Femur (tissue), 1 donor: Measurements from ENCODE around the gene HDAC3.
"Not testable (repeated sequence)": the region's sequence is repeated elsewhere in the genome, so short reads cannot be mapped to it uniquely, and the experiment has no call there.

Source experiments
- DNase-seq: peaks from one replicate; pipeline ENCODE4 v3.0.0-alpha.2; 2017

Gene HDAC3

DNA sequence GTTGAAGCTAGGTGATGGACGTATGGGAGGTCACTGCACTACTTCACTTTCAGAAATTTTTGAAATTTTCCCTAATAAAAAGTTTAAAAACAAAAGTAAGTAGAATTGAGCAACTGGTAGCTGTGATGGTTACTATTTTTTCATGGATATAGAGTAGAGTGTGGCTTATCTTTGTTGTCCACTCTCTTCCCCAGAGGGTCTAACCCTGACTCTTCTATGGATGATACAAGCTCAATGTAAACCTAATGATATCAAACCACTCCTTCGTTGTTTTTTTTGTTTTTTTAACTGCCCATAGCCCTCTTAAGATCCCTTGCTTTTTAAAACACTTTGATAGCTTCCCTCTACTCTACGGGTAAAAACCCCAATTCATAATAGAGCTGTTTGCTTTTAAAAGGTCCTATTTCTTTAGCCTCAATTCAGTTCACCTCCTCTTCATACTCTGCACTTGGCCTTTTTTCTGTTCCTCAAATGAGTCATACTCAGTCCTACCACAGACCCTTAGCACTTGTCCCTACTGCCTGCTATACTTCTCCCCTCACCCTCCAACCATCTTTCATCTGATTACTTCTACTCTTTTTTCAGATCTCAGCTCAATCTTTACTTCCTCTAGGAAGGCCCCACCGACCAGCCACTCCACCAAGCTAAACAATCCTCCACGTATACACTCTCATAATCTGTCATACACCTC lies 2.6 kb downstream of the HDAC3 start:
- DNase-seq: no peak

- DNase-seq: no peak
These were observed 4.0 kb downstream of the HDAC3 start for GRCh38 chr5:141632650-141633049.

DNA sequence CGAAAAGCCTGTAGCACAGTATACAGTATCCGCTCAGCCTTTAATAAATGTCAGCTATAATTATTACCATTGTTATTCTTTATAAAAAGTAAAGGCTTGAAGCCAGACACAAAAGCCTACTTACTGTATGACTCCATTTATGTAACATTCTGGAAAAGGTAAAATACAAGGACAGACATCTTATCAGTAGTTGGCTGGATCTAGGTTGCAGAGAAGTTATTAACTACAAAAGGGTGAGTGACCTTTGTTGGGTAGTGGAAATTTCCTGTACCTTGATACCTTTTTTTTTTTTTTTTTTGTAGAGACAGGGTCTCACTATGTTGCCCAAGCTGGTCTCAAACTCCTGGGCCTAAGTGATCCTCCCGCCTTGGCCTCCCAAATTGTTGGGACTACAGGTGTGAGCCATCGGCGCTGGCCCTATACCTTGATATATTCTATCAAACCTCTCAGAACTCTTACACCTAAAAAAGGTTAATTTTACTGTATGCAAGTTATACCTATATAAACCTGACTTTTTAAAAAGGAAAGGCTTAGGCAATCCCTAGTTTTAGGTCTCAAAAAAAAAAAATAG lies 6.0 kb downstream of the HDAC3 start:
- DNase-seq: no peak

DNA sequence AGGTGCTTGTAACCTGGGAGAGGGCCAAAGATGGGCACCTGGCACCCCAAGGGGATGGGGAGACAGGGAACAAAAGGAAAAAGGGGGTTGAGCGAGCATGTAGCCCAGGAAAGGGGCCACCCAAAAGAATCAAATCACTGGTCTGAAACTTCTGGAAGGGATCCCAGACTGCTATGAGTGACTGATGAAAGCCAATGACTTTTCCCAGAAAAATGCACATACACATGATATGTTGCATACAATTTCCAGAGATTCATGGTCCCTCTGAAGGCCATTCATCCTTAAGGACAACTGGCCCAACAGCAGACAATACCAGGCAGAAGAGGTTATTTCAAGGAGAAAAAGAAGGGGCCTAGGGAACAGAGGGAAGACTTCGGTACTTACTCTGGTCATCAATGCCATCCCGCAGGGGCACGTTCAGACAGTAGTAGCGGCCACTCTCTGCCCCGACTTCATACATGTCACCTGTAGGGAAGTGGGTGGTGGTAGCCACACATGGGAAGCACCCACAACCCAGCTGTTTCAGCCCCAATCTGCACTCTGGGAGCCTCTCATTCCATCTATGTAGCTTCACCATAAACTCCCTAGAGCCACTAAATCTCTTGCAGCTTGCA lies 8.4 kb downstream of the HDAC3 start:
- DNase-seq: no peak

GRCh38 chr5:141623611-141624010 lies 13.0 kb downstream of the HDAC3 start:
- no peak for DNase-seq

- no peak for DNase-seq
These were observed 13.5 kb downstream of the HDAC3 start for GRCh38 chr5:141623186-141623585.

GRCh38 chr5:141618804-141619554 lies 17.7 kb downstream of the HDAC3 start, which contains the start of gene DIAPH1:
TSS of gene DIAPH1 (minus strand) at chr5:141619000. CDS start at chr5:141618914, 86 bp downstream.
- peak; percentile 98 for DNase-seq

- DNase-seq: no peak
These were observed 18.4 kb downstream of the HDAC3 start for GRCh38 chr5:141618030-141618803.

DNA sequence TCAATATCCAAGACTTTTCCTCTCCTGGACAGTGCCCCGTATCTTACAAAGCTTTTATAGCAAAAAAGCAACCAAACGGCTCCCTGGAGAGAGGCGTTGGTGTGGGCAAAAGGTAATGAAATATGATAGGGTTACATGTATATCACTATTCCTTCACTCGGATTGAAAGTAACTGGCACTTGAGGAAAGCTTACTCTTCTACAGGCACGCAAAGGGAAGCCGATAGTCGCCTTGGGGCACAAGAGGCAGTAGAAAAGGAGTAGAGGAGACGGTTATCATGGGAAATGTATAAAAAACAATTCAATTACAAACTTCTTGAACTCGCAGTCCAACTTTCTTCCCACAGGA lies 19.0 kb downstream of the HDAC3 start:
- no peak for DNase-seq

DNA sequence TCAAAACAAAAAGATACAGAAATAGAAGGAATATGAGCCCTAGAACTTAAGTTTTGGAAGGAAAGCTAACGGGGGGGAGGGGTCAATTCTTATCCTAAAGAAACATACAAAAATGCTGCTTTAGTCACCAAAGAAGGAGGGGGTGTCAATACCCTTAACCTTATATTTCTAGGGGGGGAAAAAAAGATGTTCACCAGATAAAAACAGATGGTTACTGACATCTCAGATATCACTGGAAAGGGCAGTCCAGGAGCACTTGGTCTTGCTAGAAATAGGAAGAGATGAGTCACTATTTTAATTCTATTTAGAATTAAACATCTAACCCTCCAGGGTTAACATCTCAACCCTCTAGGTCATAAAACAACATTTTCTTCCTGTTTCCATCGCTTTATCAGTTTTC lies 19.5 kb downstream of the HDAC3 start:
- DNase-seq: no peak

GRCh38 chr5:141615991-141616720 lies 20.5 kb downstream of the HDAC3 start:
- DNase-seq: no peak

DNA sequence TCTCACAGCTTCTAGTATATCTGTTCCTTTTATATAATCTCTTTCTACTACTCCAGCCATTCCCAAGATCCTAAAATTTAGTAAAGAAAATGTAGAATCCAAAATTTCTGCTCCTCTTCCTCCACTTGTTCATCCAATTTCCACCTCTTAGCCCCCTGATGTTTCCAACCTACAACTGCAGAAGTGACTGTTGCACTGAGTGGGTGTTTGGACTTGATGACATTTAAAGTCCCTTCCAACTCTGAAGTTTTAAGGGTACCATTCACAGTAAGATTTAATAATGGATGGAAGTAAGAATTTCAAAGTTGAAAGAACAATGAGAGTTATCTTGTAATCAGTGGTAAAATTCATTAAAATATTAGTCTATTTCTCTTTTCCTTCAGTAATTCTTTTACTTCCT lies 23.3 kb downstream of the HDAC3 start:
- DNase-seq: no peak

DNA sequence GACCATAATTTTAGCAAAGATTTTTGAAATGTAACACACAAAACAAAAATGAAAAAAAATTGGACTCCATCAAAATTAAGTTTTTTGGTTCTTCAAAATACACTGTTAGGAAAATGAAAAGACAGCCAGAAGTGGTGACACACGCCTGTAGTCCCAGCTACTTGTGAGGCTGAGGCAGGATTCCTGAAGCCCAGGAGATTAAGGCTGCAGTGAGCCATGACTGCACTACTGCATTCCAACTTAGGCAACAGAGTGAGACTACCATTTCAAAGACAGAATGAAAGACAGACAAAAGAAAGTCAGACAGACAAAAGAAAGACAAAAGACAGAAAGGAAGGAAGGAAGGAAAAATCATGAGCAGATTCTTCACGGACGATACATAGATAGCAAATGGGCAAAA lies 25.4 kb downstream of the HDAC3 start:
- DNase-seq: no peak

- not testable (repeated sequence) for DNase-seq
These were observed 26.7 kb downstream of the HDAC3 start for GRCh38 chr5:141609921-141610320.

GRCh38 chr5:141609044-141609443 lies 27.6 kb downstream of the HDAC3 start:
- DNase-seq: no peak

DNA sequence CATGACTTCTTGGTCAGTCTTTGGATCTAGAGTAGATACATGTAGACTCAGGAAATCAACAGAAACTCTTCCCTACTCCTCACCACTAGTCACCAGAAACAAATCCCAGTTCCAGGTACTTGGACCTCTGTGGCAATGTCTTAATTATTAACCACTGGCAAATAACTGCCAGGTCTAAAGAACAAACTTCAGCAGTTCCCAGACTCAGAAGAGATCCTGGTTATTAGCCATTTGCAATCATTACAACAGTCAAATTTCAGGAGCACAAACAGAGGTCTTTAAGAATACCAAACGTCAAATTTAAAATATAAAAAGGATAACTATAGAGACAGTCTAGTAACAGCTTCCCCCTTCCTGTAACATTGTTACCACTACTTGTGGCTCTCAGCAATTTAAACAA lies 28.1 kb downstream of the HDAC3 start:
- DNase-seq: no peak

DNA sequence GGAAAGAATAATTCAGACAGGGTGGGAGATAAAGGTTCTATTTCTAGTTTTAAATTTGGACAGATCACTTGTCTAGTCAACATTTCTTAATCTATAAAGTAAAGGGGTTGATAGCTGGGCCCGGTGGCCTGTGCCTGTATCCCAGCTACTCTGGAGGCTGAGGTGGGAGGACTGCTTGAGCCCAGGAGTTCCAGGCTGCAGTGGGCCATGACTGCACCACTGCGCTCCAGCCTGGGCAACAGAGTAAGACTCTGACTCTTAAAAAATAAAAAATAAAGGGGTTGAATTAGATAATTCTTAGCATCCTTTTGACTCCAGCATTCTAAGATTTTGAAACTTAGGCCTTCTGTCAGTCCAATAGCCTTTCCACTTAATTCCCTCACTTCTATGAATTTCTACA lies 28.6 kb downstream of the HDAC3 start:
- DNase-seq: no peak

GRCh38 chr5:141605523-141606277 lies 30.9 kb downstream of the HDAC3 start:
- DNase-seq: peak; percentile 67

GRCh38 chr5:141603923-141604717 lies 32.5 kb downstream of the HDAC3 start:
- DNase-seq: peak; percentile 72

DNA sequence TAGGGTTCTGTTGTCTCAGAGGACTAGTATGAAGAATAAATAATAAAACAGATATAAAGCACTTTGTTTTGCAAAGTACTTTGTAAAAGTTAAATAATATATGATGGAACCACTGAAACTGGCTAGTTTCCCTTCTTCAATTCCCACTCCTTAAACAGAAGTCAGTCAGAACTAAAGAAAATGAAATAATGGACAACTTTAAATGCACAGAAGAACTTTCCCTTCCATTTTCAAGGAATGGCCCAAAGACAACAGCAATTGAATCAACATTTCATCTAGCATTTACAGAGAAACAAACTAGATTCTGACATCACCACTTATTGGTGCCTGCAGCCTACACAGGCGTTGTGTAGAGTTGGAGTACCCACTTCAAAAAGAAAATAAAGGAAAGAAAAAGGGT lies 34.0 kb downstream of the HDAC3 start:
- no peak for DNase-seq
